ENCODE measurements around the gene S100A3. TPM values are rescaled to one million over a fixed set of nuclear protein-coding genes. Genes with fewer than 3 reads are reported as not detected.
"Not testable (repeated sequence)": the region's sequence is repeated elsewhere in the genome, so short reads cannot be mapped to it uniquely, and the experiment has no call there.

Gene S100A3
- total and polyA plus RNA-seq, 7 donors = 0.34 to 6.6 (median 1.1) TPM

GRCh38 chr1:153588482-153588881 is 39.4 kb upstream of the S100A3 start:
- 81 to 87% (median 85%) methylated on average over 2 of the region's 2 CpGs for WGBS, 3 donors
- Histone ChIP-seq H3K27me3 (ENCODE audit: insufficient read depth in 3 of 3, low read length in 2 of 3) (no peaks in the 10 kb centered on the region), H3K27ac (no peak overlapping the region), H3K4me3 (no peak overlapping the region), H3K4me1 (no peaks in the 10 kb centered on the region), H3K36me3 (ENCODE audit: insufficient read depth in 1 of 2, low read depth in 1 of 2) (no peaks in the 10 kb centered on the region), H3K9me3 (no peaks in the 10 kb centered on the region)
- TF ChIP-seq CTCF (IDR thresholded peaks at IDR 0.05) = no peak
- no peak for ATAC-seq
- no peak for DNase-seq
- intact Hi-C loops (cut with DNase I) = no loop called here

- H3K9me3 ChIP-seq; ATAC-seq; H3K4me3 ChIP-seq; H3K27ac ChIP-seq; H3K4me1 ChIP-seq; DNase-seq; H3K27me3 ChIP-seq (ENCODE audit: insufficient read depth in 3 of 3, low read length in 2 of 3); intact Hi-C loops (cut with DNase I); H3K36me3 ChIP-seq (ENCODE audit: insufficient read depth in 1 of 2, low read depth in 1 of 2): not testable (repeated sequence)
- 85 to 95% (median 88%) methylated on average over 10 of the region's 10 CpGs for WGBS, 3 donors
Observed at GRCh38 chr1:153588033-153588432, 39.0 kb upstream of the S100A3 start.

GRCh38 chr1:153587314-153587713 is 38.3 kb upstream of the S100A3 start:
- intact Hi-C loops (cut with DNase I) = no loop called here
- DNase-seq (no peak), ATAC-seq (no peak)
- TF ChIP-seq CTCF (IDR thresholded peaks at IDR 0.05) = no peak
- Histone ChIP-seq H3K9me3 (no peaks in the 10 kb centered on the region), H3K4me1 (no peaks in the 10 kb centered on the region), H3K4me3 (no peak overlapping the region), H3K27ac (no peak overlapping the region), H3K36me3 (ENCODE audit: insufficient read depth in 1 of 2, low read depth in 1 of 2) (no peaks in the 10 kb centered on the region), H3K27me3 (ENCODE audit: insufficient read depth in 3 of 3, low read length in 2 of 3) (no peaks in the 10 kb centered on the region)
- WGBS, 3 donors = 62 to 69% (median 67%) methylated on average over 5 of the region's 5 CpGs

GRCh38 chr1:153586347-153586746 is 37.3 kb upstream of the S100A3 start:
- no peak for ATAC-seq

GRCh38 chr1:153585006-153585405 is 35.9 kb upstream of the S100A3 start:
- H3K4me3 ChIP-seq = no peak overlapping the region
- no peak for DNase-seq
- H3K4me1 ChIP-seq = no peaks in the 10 kb centered on the region
- intact Hi-C loops (cut with DNase I) = no loop called here
- H3K36me3 ChIP-seq (ENCODE audit: insufficient read depth in 1 of 2, low read depth in 1 of 2) = no peaks in the 10 kb centered on the region
- 88 to 100% (median 93%) methylated on average over 1 of the region's 1 CpG for WGBS, 3 donors
- no peak for TF ChIP-seq CTCF (IDR thresholded peaks at IDR 0.05)
- H3K9me3 ChIP-seq = no peaks in the 10 kb centered on the region
- ATAC-seq = no peak
- no peaks in the 10 kb centered on the region for H3K27me3 ChIP-seq (ENCODE audit: insufficient read depth in 3 of 3, low read length in 2 of 3)
- no peak overlapping the region for H3K27ac ChIP-seq

More at GRCh38 chr1:153586347-153586746, 37.3 kb upstream of the S100A3 start:
- Histone ChIP-seq H3K27ac (no peak overlapping the region), H3K27me3 (ENCODE audit: insufficient read depth in 3 of 3, low read length in 2 of 3) (no peaks in the 10 kb centered on the region), H3K4me1 (no peaks in the 10 kb centered on the region), H3K9me3 (no peaks in the 10 kb centered on the region), H3K36me3 (ENCODE audit: insufficient read depth in 1 of 2, low read depth in 1 of 2) (no peaks in the 10 kb centered on the region), H3K4me3 (no peak overlapping the region)
- intact Hi-C loops (cut with DNase I) = no loop called here
- no peak for DNase-seq
- 44 to 48% (median 45%) methylated on average over 1 of the region's 1 CpG for WGBS, 3 donors
- no peak for TF ChIP-seq CTCF (IDR thresholded peaks at IDR 0.05)

Data from psoas muscle (tissue), 8 donors.